H1 (cell line): Measurements from ENCODE around the gene MGST2. TPM values are rescaled to one million over a fixed set of nuclear protein-coding genes. Genes with fewer than 3 reads are reported as not detected.

Experiments used
- MAFK ChIP-seq: IDR thresholded peaks from 2 replicates; pipeline ENCODE4 v1.6.1; 2012; ENCODE audit warnings: low read depth, mild to moderate bottlenecking, improper control_type of control experiment, low read length
- polyA plus RNA-seq, 7 experiments: library from polyadenylated mRNA; depleted of rRNA in 3 of 7; stranded (reverse) in 5 of 7; unstranded in 2 of 7; fragments of >200 nt in 5 of 7; fragments of 200-250 nt in 2 of 7; gene quantifications; 1 replicate in 5 of 7; 2 replicates in 1 of 7; 4 replicates in 1 of 7; pipeline versions ENCODE4 v1.2.1 to v1.2.3, GENCODE V29; 2011 to 2013; ENCODE audit warnings: missing spikeins in 2 of 7, mixed read lengths in 2 of 7
- total RNA-seq: library from RNA; stranded (reverse); fragmentation: NEBNext Ultra II Directional; extraction: Animal tissue kit (Norgen Biotek cat#: 25700); gene quantifications from 2 replicates; pipeline ENCODE4 v1.2.1, GENCODE V29; 2021

MGST2 gene
- total and polyA plus RNA-seq, 2 of the 8 experiments (the other 6 are each of a cell fraction or from before 2014, with no cell fraction given), result 8.0 to 13.6 TPM

GRCh38 chr4:139684351-139684750 is 18.7 kb downstream of the MGST2 start (continued):
- no peak for TF ChIP-seq MAFK
